Amygdala (tissue), 56 donors: ENCODE measurements around the gene FOXP1.

Source experiments
- DNase-seq, 56 donors: peaks; one replicate each; lab custom pipeline; 2025; lab: John Stamatoyannopoulos, UW

Gene FOXP1

DNA sequence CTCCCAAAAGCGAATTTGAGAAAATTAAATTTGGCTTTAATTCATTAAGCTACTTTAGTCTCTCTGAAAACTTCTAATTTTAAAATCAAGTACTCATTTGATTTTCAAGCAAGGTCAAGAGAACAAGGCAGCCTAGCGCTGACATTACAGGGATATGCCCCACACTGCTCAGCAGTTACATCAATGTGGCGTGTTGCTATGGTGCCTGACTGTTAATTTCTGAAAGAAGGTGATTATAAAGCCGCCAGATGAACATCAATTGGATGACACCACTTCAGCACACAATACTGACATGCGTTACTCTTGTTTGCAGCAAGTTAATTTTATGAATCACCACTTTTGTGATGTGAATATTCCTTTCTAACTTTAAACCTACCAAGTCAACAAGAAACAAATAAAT lies 284.4 kb downstream of the FOXP1 start:
- no peak for DNase-seq

DNA sequence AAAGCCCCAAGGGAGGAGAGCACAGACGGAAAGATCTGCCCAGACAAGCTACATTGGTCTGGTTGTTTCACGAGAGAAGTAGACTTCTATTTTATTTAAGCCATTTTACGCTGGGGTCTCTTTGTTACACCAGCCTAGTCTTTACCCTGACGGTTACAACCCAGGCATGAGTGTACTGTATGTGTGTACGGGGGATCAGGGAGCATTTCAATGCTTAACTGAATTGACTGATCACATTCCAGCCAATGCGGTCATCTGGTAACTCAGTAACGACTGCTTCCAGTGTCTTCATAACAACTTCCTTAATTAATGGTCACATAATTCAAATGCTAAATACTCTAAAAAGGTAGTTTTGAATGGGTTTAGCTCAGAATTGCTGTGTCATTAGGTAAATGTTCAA lies 288.6 kb downstream of the FOXP1 start:
- no peak for DNase-seq

DNA sequence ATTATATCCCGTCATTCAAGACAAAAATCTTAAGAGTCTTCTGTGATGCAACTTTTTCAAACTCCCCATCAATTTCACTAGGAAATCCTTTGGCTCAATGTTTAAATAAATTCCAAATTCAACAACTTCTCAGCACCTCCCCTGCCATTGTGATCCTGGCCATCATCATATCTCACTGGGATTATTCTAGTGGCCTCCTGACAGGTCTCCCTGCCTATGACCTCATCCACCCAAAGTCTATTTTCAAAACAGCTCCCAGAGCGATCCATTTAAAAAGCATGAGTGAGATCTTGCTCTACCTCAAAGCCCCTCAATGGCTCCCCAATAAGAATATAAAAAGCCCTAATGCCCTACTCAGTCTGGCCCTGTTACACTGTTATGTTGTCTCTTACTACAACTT lies 293.2 kb downstream of the FOXP1 start:
- no peak for DNase-seq

GRCh38 chr3:71288269-71288930 lies 295.1 kb downstream of the FOXP1 start:
- DNase-seq = no peak

DNA sequence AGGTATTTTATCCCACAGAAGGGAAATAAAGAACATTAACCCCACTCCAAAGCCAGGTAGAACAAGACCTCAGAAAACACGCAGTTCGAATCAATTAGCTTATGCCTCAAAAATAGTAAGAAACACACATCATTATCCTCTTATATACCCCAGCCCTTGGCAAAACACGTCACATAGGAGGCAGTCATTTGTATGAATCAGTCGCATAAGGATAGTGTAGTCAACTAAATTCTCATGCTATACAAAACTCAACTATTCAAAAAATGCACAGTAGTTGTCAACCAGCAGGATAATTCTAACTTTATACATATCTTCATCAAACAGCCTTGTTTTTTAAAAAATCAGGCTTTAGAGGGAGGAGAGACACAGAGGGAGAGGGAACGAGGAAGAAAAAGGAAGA lies 298.4 kb downstream of the FOXP1 start:
- no peak for DNase-seq

DNA sequence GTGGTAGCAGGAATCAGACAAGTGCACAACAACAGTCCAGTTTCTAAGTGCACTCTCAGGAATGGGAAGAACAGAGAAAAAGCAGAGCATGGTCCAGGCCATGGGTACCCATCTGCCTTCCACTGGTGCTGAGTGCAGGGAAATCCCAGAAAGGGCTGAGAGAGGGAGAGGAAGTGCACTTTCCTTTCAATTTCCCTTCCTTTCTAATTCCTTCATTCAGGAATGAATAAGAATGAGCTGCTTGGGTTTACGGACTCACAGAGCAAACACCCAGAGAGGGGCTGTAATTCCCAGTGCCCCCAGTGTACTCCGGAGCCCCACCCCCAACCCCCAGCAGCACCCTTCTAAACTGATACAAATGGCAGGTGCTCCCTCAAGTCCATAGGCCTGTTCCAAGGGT lies 300.6 kb downstream of the FOXP1 start:
- DNase-seq = no peak

DNA sequence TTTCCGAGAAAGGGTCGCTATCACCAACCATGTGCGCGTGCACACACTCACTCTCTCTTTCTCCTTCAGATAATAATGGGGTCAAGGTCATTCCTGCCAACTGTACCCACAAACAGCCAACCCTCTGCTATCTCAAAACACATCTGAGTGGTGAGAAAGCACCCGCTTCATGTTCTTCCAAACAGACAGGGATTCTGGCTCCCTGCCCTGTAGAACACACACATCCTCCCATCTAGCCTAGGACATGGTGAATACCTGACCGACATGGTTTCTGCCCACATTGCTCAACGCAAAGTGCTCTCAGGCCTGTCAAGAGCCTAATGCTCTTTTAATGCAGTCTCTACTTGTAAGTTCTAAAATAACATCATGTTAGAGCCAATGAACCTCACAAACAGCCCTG lies 302.2 kb downstream of the FOXP1 start:
- DNase-seq = no peak

GRCh38 chr3:71277341-71277740 lies 306.2 kb downstream of the FOXP1 start:
- no peak for DNase-seq

GRCh38 chr3:71276531-71276930 lies 307.0 kb downstream of the FOXP1 start:
- no peak for DNase-seq

GRCh38 chr3:71273453-71273852 lies 310.1 kb downstream of the FOXP1 start:
- no peak for DNase-seq

- no peak for DNase-seq
Observed at GRCh38 chr3:71271596-71271995, 311.9 kb downstream of the FOXP1 start.

- DNase-seq = no peak
Observed at GRCh38 chr3:71269906-71270305, 313.6 kb downstream of the FOXP1 start.

- no peak for DNase-seq
Observed at GRCh38 chr3:71268462-71268999, 315.0 kb downstream of the FOXP1 start.

DNA sequence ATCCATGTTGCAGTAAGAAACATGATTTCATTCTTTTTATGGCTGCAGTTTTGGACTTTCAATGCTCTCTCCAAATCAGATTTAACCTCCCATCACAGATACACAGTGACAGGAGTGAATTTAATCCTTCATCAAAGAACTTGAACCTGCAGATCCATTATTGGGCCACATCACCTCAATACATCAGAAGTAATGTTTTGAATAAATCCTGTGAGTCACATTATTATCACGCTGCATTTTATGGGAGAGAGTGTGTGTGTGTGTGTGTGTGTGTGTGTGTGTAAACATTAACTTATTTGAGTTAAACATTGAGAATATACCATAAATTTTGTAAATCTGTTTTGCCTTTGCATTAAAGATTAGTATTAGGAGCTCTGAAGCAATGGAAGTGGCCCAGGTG lies 316.7 kb downstream of the FOXP1 start:
- no peak for DNase-seq

DNA sequence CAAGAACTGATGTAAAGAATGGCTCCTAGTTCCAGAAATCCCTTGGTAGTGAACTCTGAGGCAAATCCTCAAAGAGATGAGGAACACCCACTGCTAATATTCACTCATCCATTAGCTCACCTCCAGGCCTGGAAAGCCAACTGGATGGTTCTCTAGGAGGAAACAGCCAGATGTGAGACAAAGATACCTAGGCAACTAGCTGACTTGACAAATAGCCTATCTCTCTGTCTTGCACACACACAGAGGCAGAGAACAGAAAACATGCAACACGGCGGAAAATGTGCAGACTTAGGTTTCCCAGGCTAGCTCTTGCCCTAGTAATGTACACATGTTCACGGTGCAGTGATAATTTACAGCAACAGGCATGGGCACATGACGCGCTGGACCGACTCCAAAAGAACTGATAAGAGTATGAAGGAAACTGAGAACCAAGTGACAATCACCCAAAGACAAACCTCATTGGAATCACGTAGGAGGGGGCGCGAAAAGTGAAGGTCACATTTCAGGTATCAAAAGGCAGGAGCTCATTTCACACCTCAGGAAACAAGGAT lies 318.1 kb downstream of the FOXP1 start:
- DNase-seq = no peak

DNA sequence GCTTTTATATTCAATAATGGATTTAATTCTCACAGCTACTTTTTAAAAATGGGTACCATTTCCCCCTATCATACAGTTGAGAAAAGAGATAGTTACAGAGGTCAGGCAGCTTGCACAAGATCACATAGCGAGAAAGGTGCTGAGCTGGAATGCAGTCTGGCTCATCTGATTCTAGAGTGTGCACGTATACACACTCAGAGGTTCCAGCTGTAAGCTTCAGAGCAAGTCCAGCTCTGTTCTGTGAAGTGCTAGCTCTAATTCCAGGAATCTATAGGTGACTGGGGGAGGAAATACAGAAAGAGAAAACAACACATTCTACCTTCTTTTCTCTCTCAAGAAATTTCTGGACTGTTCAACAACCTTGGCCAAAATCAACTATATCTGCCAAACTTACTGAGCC lies 318.7 kb downstream of the FOXP1 start:
- no peak for DNase-seq

- no peak for DNase-seq
Observed at GRCh38 chr3:71262364-71263265, 320.9 kb downstream of the FOXP1 start.

GRCh38 chr3:71260782-71261181 lies 322.7 kb downstream of the FOXP1 start:
- no peak for DNase-seq

- no peak for DNase-seq
Observed at GRCh38 chr3:71258526-71258925, 325.0 kb downstream of the FOXP1 start.

- no peak for DNase-seq
Observed at GRCh38 chr3:71258116-71258515, 325.4 kb downstream of the FOXP1 start.

- no peak for DNase-seq
Observed at GRCh38 chr3:71255498-71255897, 328.0 kb downstream of the FOXP1 start.
